ENCODE data around the gene PPM1L.
A peak's percentile ranks its signal among the peaks of the same experiment; 100 is the strongest.

DNA sequence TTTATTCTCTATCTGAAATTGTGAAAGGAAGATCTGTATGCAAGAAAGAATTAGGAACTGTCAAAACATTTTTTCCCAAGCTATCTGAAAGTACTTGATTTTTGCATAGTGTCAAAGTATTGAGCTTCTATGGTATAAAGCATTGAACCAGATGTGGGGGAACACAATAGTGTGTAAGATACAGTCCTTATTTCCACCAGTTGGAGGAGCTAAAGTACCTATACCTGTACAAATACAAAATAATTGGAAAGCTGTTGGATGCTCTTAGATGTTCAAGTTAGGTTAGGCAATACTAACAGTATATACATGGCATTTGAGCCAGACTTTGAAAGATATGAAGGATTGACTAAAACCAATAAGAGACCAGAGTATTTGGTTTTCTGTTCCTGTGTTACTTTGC is 200.8 kb downstream of the PPM1L start:
- TF ChIP-seq, protein P1, sequence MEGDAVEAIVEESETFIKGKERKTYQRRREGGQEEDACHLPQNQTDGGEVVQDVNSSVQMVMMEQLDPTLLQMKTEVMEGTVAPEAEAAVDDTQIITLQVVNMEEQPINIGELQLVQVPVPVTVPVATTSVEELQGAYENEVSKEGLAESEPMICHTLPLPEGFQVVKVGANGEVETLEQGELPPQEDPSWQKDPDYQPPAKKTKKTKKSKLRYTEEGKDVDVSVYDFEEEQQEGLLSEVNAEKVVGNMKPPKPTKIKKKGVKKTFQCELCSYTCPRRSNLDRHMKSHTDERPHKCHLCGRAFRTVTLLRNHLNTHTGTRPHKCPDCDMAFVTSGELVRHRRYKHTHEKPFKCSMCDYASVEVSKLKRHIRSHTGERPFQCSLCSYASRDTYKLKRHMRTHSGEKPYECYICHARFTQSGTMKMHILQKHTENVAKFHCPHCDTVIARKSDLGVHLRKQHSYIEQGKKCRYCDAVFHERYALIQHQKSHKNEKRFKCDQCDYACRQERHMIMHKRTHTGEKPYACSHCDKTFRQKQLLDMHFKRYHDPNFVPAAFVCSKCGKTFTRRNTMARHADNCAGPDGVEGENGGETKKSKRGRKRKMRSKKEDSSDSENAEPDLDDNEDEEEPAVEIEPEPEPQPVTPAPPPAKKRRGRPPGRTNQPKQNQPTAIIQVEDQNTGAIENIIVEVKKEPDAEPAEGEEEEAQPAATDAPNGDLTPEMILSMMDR (IDR thresholded peaks at IDR 0.05), result peak; percentile 41
- TF ChIP-seq EZH2 (IDR thresholded peaks at IDR 0.05; ENCODE audit: borderline replicate concordance, insufficient read depth, low read depth, low read length, poor library complexity, severe bottlenecking), result no peak

All from B cell (primary cell).